Epithelial cell of proximal tubule (primary cell): ENCODE measurements around the gene SMIM9. TPM values are rescaled to one million over a fixed set of nuclear protein-coding genes. Genes with fewer than 3 reads are reported as not detected.
"Not testable (repeated sequence)": the region's sequence is repeated elsewhere in the genome, so short reads cannot be mapped to it uniquely, and the experiment has no call there.

ENCODE experiments used
- DNase-seq: peaks from one replicate; pipeline ENCODE4 v3.0.0-alpha.2; 2011; ENCODE audit warnings: low read depth
- H3K4me3 ChIP-seq: 2 replicates; pipeline ENCODE4 v1.5.1; 2011; ENCODE audit warnings: low read depth, mild to moderate bottlenecking, low read length
- total RNA-seq: library from RNA; depleted of rRNA; stranded (reverse); fragments of >200 nt; gene quantifications from 2 replicates; pipeline ENCODE4 v1.2.3, GENCODE V29; 2015
- TF ChIP-seq, protein P1 (sequence below): conservative IDR thresholded peaks from 2 replicates; pipeline ENCODE4 v1.5.1; 2012; ENCODE audit warnings: low read depth, mild to moderate bottlenecking, low read length

Gene SMIM9
- total RNA-seq, 1 donor from 2014 or later: not detected

DNA sequence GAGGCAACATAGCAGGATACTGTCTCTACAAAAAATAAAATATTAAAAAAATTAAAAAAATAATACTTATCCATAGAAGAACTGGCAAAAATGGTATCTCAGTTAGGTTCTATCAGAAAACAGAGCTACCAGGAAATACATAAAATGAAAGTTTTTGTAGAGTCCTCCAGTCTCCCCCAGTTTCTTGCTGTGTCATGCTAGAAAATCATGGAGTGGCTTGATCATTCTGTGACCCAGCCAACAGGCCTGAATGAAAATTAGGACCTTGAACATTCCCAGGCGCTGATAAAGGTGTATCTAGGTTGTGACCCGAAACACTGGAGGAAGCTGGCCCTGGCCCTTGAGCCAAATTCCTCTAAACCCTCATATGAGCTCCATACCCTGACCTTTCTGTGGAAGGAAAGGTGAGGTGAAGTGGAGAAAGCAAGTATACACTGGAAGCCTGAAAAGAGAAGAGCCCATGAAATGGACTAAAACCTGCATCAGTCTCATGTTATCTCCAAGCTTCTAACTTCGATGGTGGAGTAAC lies 652 bp downstream of the SMIM9 start:
- no peak for DNase-seq
- no peak overlapping the region for H3K4me3 ChIP-seq
- TF ChIP-seq, protein P1, sequence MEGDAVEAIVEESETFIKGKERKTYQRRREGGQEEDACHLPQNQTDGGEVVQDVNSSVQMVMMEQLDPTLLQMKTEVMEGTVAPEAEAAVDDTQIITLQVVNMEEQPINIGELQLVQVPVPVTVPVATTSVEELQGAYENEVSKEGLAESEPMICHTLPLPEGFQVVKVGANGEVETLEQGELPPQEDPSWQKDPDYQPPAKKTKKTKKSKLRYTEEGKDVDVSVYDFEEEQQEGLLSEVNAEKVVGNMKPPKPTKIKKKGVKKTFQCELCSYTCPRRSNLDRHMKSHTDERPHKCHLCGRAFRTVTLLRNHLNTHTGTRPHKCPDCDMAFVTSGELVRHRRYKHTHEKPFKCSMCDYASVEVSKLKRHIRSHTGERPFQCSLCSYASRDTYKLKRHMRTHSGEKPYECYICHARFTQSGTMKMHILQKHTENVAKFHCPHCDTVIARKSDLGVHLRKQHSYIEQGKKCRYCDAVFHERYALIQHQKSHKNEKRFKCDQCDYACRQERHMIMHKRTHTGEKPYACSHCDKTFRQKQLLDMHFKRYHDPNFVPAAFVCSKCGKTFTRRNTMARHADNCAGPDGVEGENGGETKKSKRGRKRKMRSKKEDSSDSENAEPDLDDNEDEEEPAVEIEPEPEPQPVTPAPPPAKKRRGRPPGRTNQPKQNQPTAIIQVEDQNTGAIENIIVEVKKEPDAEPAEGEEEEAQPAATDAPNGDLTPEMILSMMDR: no peak

DNA sequence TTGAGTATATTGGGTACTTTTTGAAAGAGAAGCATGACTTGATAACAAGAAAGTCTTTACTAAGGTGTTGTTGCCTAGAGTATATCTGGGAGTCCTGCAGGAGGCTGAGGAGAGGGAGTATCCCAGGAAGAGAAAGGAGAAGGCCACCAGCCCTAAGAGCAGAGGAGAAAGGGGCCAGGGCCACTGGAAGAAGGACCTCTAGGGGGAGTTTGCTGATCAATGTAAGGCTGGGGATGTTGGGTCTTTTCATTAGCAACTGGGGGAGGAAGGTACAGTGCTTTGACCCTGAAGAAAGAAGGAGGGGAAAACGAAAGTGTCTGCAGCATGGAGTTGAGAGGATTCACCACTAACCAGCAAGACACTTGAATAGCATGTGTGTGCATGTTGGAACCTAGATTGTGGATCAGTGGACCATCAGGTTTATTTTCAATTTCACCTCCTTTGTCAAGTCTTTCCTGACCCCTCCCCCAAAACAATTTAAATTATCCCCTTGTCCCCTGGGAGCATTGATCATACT lies 4.5 kb downstream of the SMIM9 start:
- no peak overlapping the region for H3K4me3 ChIP-seq
- TF ChIP-seq, protein P1: no peak
- DNase-seq: no peak

DNA sequence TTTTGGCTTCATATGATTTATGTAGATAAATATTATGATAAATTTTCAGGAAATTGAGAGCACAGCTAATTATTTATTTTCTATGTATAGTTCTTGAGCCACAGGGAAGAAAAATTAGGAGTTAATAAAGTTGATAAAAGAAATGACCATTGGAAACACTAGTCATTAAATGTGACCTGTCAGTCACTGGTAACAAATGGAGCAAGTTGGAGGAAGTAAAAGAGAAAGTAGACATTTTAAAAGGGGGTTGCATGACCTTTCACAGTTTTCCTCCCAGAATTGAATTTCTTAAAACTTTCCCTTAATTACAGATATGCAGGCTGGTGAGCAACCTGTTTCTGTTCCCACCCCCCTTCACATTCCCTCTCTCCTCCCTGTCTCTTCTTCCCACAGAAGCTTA lies 5.3 kb downstream of the SMIM9 start:
- DNase-seq: no peak
- TF ChIP-seq, protein P1: no peak

DNA sequence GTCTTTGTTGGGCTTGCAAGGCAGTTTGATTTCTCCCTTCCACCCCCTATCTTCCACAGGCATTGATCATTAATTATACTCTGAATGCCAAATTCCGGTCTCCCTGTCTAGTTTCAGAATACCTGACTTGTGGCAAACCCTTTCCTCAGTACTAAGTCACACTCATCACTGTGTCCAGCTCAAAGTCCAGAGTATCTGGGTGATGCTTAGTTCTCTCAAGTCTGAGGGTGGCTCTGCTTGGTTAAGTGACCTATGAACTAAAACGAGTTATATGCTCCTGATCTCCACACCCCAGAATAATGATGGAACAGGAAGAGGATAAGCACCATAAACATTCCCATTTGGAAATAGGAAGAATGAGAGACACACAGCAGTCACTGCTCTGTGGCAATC lies 6.5 kb downstream of the SMIM9 start:
- no peak for DNase-seq
- TF ChIP-seq, protein P1: no peak
- H3K4me3 ChIP-seq: no peak overlapping the region

More for the DNA sequence above, 5.3 kb downstream of the SMIM9 start:
- no peak overlapping the region for H3K4me3 ChIP-seq

DNA sequence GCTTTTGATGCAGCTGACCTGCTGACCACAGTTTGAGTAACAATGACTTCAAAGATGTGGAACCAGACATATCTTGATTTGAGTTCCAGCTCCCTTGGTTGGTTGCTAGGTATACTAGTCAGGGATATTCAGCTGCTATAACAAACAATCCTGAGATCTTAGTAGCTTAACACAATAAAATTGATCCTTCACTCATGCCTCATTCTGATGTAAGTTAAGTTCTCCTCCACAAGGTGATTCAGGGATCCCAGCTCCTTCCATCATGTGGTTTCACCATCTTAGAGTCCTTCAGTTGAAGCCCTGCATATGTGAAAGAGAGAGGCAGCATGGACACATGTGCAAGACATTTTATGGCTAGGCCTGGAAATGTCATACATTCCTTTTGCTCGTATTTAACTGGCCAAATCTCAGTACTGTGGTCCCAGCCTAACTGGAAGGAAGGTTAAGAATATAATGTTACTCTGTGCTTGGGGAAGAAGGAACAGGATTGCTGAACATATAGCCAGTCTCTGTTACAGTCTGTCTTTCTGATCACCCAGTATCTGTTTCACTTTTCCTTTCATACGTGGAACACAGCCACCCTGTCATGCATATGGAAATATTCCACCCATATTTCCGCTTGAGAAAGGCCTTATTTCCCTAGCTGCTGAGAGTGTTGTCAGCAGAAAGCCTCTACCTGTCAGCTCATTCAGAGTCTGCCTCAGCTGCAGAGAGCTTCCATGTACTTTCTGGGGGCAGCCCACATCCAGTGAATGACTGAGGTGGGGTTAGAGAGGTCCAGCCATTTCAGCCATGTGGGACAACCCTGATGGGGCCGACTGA lies 7.1 kb downstream of the SMIM9 start:
- DNase-seq: no peak
- no peak overlapping the region for H3K4me3 ChIP-seq
- TF ChIP-seq, protein P1: no peak

DNA sequence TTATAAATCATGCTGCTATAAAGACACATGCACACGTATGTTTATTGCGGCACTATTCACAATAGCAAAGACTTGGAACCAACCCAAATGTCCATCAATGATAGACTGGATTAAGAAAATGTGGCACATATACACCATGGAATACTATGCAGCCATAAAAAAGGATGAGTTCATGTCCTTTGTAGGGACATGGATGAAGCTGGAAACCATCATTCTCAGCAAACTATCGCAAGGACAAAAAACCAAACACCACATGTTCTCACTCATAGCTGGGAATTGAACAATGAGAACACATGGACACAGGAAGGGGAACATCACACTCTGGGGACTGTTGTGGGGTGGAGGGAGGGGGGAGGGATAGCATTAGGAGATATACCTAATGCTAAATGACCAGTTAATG lies 8.9 kb downstream of the SMIM9 start:
- H3K4me3 ChIP-seq, DNase-seq: not testable (repeated sequence)

DNA sequence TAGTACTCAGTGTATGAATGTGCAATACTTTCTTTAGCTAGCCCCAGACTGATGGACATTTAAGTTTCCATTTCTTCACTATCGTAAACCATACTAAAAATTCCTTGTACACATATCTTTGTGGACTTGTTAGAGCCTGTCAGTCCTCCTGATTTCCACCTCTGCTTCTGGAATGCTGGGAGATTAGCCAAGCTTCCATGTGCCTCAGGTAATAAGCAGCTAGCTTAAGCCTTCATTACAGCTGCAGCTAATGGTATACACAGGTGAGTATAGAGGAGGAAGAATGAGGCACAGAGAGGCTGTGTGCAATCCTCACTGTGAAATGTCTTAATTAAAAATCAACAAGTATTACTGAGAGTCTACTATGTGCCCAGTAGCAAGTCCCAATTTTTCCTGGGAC lies 9.8 kb downstream of the SMIM9 start:
- H3K4me3 ChIP-seq: no peak overlapping the region
- TF ChIP-seq, protein P1: no peak
- DNase-seq: no peak
